Liver (tissue), 3 donors: Measurements from ENCODE around the gene NCMAP.

Source experiments
- ATF3 ChIP-seq: IDR thresholded peaks from 2 replicates; pipeline ENCODE4 v1.6.1; 2016; ENCODE audit warnings: antibody characterized with exemption
- CTCF ChIP-seq: fragments of 150-350 bp; IDR thresholded peaks from 2 replicates; pipeline ENCODE4 v1.5.1; 2017; ENCODE audit warnings: improper control_type of control experiment, low read depth, low read length; ENCODE audit not compliant: missing input control
- EGR1 ChIP-seq, 2 donors: IDR thresholded peaks; 2 replicates each; pipeline ENCODE4 v1.6.1; 2016 to 2018; ENCODE audit warnings: antibody characterized with exemption in 2 of 2, low read depth in 2 of 2
- GABPA ChIP-seq, 2 donors: IDR thresholded peaks in 1 of 2; conservative IDR thresholded peaks in 1 of 2; 2 replicates each; pipeline ENCODE4 v1.6.1; 2016; ENCODE audit warnings: antibody characterized with exemption in 2 of 2, mild to moderate bottlenecking in 1 of 2, moderate library complexity in 1 of 2
- HNF4G ChIP-seq: IDR thresholded peaks from 2 replicates; pipeline ENCODE4 v1.6.1; 2016; ENCODE audit warnings: antibody characterized with exemption
- MAX ChIP-seq: IDR thresholded peaks from 2 replicates; pipeline ENCODE4 v1.6.1; 2016; ENCODE audit warnings: antibody characterized with exemption
- RAD21 ChIP-seq, 2 donors: IDR thresholded peaks; 2 replicates each; pipeline ENCODE4 v1.6.1; 2016; ENCODE audit warnings: antibody characterized with exemption in 2 of 2, mild to moderate bottlenecking in 2 of 2
- REST ChIP-seq: IDR thresholded peaks from 2 replicates; pipeline ENCODE4 v1.6.1; 2016; ENCODE audit warnings: antibody characterized with exemption, mild to moderate bottlenecking
- RXRA ChIP-seq, 2 donors: IDR thresholded peaks; 2 replicates each; pipeline ENCODE4 v1.6.1; 2017 to 2018; ENCODE audit warnings: antibody characterized with exemption in 2 of 2, mild to moderate bottlenecking in 1 of 2
- SP1 ChIP-seq: IDR thresholded peaks from 2 replicates; pipeline ENCODE4 v1.6.1; 2018; ENCODE audit warnings: antibody characterized with exemption, mild to moderate bottlenecking
- TAF1 ChIP-seq: conservative IDR thresholded peaks from 2 replicates; pipeline ENCODE4 v1.6.1; 2016; ENCODE audit warnings: antibody characterized with exemption, mild to moderate bottlenecking
- ZBTB33 ChIP-seq: IDR thresholded peaks from 2 replicates; pipeline ENCODE4 v1.6.1; 2016; ENCODE audit warnings: antibody characterized with exemption
- donor health status: healthy.
- donor health status: healthy.

- TF ChIP-seq CTCF (no peak), MAX (no peak), HNF4G (no peak), ZBTB33 (no peak), REST (no peak), RAD21 (IDR thresholded peaks at IDR 0.05) (no peak), TAF1 (no peak), EGR1 (IDR thresholded peaks at IDR 0.05; ENCODE audit: low read depth in 2 of 2) (no peak), SP1 (no peak), RXRA (IDR thresholded peaks at IDR 0.05) (no peak), ATF3 (no peak), GABPA (IDR thresholded peaks at IDR 0.05 in 1 of 2, conservative IDR thresholded peaks at IDR 0.05 in 1 of 2) (no peak)
Observed at GRCh38 chr1:24606621-24607020, 50.7 kb downstream of the NCMAP start.
